Activated B cell treated with CpG ODN at 0.5 μM for 24 hours (primary cell): ENCODE data around the gene COL4A3. TPM values are rescaled to one million over a fixed set of nuclear protein-coding genes. Genes with fewer than 3 reads are reported as not detected.

ENCODE experiments used
- ATAC-seq: fragments of 200-7000 bp; cut with Tn5 transposase; one replicate; pipeline ENCODE4 v1.10.0; 2021; ENCODE audit warnings: low read depth, mild to moderate bottlenecking, moderate library complexity
- CTCF ChIA-PET: fragments of 350-600 bp; sonication (Branson Sonifier 250); formaldehyde crosslinking; loops from one replicate; lab custom pipeline; 2021; ENCODE audit warnings: antibody characterized with exemption; lab: Charles Lee
- POLR2A ChIA-PET: fragments of 350-600 bp; sonication (Branson Sonifier 250); formaldehyde crosslinking; loops from one replicate; lab custom pipeline; 2021; ENCODE audit warnings: antibody characterized with exemption; lab: Charles Lee
- DNase-seq: peaks from one replicate; pipeline ENCODE4 v3.0.0; 2022
- H3K27ac Mint-ChIP-seq: one replicate; pipeline ENCODE4 v1.8.0; 2020; ENCODE audit warnings: mixed read lengths
- H3K27me3 Mint-ChIP-seq: one replicate; pipeline ENCODE4 v1.8.0; 2021; ENCODE audit warnings: mixed read lengths
- H3K36me3 Mint-ChIP-seq: one replicate; pipeline ENCODE4 v1.8.0; 2021; ENCODE audit warnings: low read depth, mixed read lengths
- H3K4me1 Mint-ChIP-seq: one replicate; pipeline ENCODE4 v1.8.0; 2021; ENCODE audit warnings: mixed read lengths
- H3K4me3 Mint-ChIP-seq: one replicate; pipeline ENCODE4 v1.8.0; 2020; ENCODE audit warnings: mild to moderate bottlenecking, mixed read lengths
- H3K9me3 Mint-ChIP-seq: one replicate; pipeline ENCODE4 v1.8.0; 2020; ENCODE audit warnings: mixed read lengths
- CTCF ChIP-seq: fragments of 200-600 bp; IDR thresholded peaks from one replicate; pipeline ENCODE4 v1.8.0; 2022; ENCODE audit warnings: antibody characterized with exemption, mild to moderate bottlenecking
- intact Hi-C: fragments of 100-400 bp; cut with micrococcal nuclease; formaldehyde crosslinking; loops from one replicate; pipeline ENCODE4 v1.15.1; 2024
- total RNA-seq: library from RNA; stranded (reverse); gene quantifications from 2 replicates; pipeline ENCODE4 v1.2.3, GENCODE V29; 2022

The COL4A3 gene
- total RNA-seq, 1 donor from 2014 or later = 18.3 TPM

GRCh38 chr2:227363756-227364155 is 199.3 kb downstream of the COL4A3 start:
- ChIA-PET CTCF (interaction anchor here (1.6 kb wide), 1 partner anchor 402 kb away, joined by 4 read pairs; no protein-coding TSS in a partner anchor), POLR2A (no interaction called here)
- H3K4me1 Mint-ChIP-seq = peaks cover 4% of the 10 kb centered on the region
- no peak for ATAC-seq
- no peak overlapping the region for H3K4me3 Mint-ChIP-seq
- DNase-seq = no peak
- no peak overlapping the region for H3K27ac Mint-ChIP-seq
- intact Hi-C loops = loop anchor here (1.0 to 5.0 kb wide), 3 partner anchors 99 to 403 kb away; no protein-coding TSS in a partner anchor
- no peak for TF ChIP-seq CTCF
- H3K9me3 Mint-ChIP-seq = no peaks in the 10 kb centered on the region
- H3K36me3 Mint-ChIP-seq = peaks cover 24% of the 10 kb centered on the region
- no peaks in the 10 kb centered on the region for H3K27me3 Mint-ChIP-seq

Other genes with a start within 250 kb of the COL4A3 start
- 9.3 and 10.9 TPM in 2 replicates for gene COL4A4, start 419 bp upstream of the COL4A3 start, total RNA-seq
- 66.4 and 78.9 TPM in 2 replicates for gene MFF, start 160.6 kb downstream of the COL4A3 start, total RNA-seq
- gene TM4SF20, start 214.7 kb downstream of the COL4A3 start, total RNA-seq = not detected in 2 replicates
- gene SCYGR1, start 223.3 kb downstream of the COL4A3 start, total RNA-seq = not detected in 2 replicates